Esophagus muscularis mucosa (tissue), 3 donors: ENCODE data around the gene CCM2.

Source experiments
- POLR2A ChIP-seq: fragments of 450-650 bp; IDR thresholded peaks from one replicate; pipeline ENCODE4 v1.6.1; 2017; ENCODE audit warnings: antibody characterized with exemption, moderate library complexity, mild to moderate bottlenecking, low read depth
- TF ChIP-seq, protein P1 (sequence below), 3 experiments: fragments of 200-600 bp in 2 of 3; fragments of 450-650 bp in 1 of 3; sonication (generic) in 2 of 3; IDR thresholded peaks; one replicate each; pipeline ENCODE4 v1.5.1; 2017 to 2019; ENCODE audit warnings: antibody characterized with exemption in 3 of 3, mild to moderate bottlenecking in 2 of 3, moderate library complexity in 1 of 3

- TF ChIP-seq, protein P1, sequence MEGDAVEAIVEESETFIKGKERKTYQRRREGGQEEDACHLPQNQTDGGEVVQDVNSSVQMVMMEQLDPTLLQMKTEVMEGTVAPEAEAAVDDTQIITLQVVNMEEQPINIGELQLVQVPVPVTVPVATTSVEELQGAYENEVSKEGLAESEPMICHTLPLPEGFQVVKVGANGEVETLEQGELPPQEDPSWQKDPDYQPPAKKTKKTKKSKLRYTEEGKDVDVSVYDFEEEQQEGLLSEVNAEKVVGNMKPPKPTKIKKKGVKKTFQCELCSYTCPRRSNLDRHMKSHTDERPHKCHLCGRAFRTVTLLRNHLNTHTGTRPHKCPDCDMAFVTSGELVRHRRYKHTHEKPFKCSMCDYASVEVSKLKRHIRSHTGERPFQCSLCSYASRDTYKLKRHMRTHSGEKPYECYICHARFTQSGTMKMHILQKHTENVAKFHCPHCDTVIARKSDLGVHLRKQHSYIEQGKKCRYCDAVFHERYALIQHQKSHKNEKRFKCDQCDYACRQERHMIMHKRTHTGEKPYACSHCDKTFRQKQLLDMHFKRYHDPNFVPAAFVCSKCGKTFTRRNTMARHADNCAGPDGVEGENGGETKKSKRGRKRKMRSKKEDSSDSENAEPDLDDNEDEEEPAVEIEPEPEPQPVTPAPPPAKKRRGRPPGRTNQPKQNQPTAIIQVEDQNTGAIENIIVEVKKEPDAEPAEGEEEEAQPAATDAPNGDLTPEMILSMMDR (IDR thresholded peaks at IDR 0.05): no peak
- no peak for TF ChIP-seq POLR2A
Measured at GRCh38 chr7:44987996-44988395, 12.0 kb upstream of the CCM2 start.
